SK-N-SH (cell line): ENCODE results near the gene RECK. TPM values are rescaled to one million over a fixed set of nuclear protein-coding genes. Genes with fewer than 3 reads are reported as not detected.
A peak's percentile ranks its signal among the peaks of the same experiment; 100 is the strongest.
"Not testable (repeated sequence)": the region's sequence is repeated elsewhere in the genome, so short reads cannot be mapped to it uniquely, and the experiment has no call there.

Source experiments
- CTCF ChIA-PET: fragments of 300-600, 350-600 bp; formaldehyde crosslinking; extraction: SDS; loops from one replicate; lab custom pipeline; 2021; lab: Yijun Ruan, JAX
- POLR2A ChIA-PET: fragments of 350-600 bp; sonication (Branson Sonifier 250); formaldehyde crosslinking; extraction: SDS; loops from one replicate; lab custom pipeline; 2020; ENCODE audit warnings: antibody characterized with exemption, inconsistent platforms; lab: Yijun Ruan, JAX
- DNase-seq: peaks from one replicate; pipeline ENCODE4 v3.0.0; 2012
- H2AFZ ChIP-seq: fragments of 200-600 bp; sonication (generic); 2 replicates; pipeline ENCODE4 v1.8.1; 2016; ENCODE audit warnings: antibody characterized with exemption, mild to moderate bottlenecking, low read depth
- H3F3A ChIP-seq: fragments of 200-600 bp; sonication (generic); replicated peaks from 2 replicates; pipeline ENCODE3; 2016; ENCODE audit warnings: antibody characterized with exemption, mild to moderate bottlenecking; ENCODE audit not compliant: insufficient read depth
- H3K27ac ChIP-seq, 2 experiments: fragments of 200-500 bp in 1 of 2; fragments of 200-600 bp in 1 of 2; sonication (Bioruptor generic) in 1 of 2; sonication (generic), shearing (Covaris generic) in 1 of 2; 2 replicates each; pipeline versions ENCODE4 v1.5.1 to v1.6.1; 2014 to 2016; ENCODE audit warnings: low read depth in 2 of 2, inconsistent platforms in 1 of 2, low read length in 1 of 2, mild to moderate bottlenecking in 1 of 2, mixed read lengths in 1 of 2
- H3K27me3 ChIP-seq: fragments of 200-600 bp; sonication (generic), shearing (Covaris generic); 2 replicates; pipeline ENCODE4 v1.6.1; 2016; ENCODE audit warnings: mixed run types; ENCODE audit not compliant: insufficient read depth
- H3K36me3 ChIP-seq, 2 experiments: fragments of 200-500 bp in 1 of 2; fragments of 200-600 bp in 1 of 2; sonication (Bioruptor generic) in 1 of 2; sonication (generic) in 1 of 2; replicated peaks in 1 of 2; 2 replicates each; pipeline versions ENCODE3 to v1.5.1; 2014 to 2016; ENCODE audit warnings: low read length in 1 of 2, mild to moderate bottlenecking in 1 of 2; ENCODE audit not compliant: insufficient read depth in 2 of 2, control insufficient read depth in 1 of 2
- H3K4me1 ChIP-seq, 2 experiments: fragments of 200-500 bp in 1 of 2; fragments of 200-600 bp in 1 of 2; sonication (Bioruptor generic) in 1 of 2; sonication (generic), shearing (Covaris generic) in 1 of 2; 2 replicates each; pipeline versions ENCODE4 v1.5.1 to v1.6.1; 2014 to 2016; ENCODE audit warnings: low read depth in 1 of 2, low read length in 1 of 2, mixed run types in 1 of 2; ENCODE audit not compliant: insufficient read depth in 2 of 2, control insufficient read depth in 1 of 2
- H3K4me2 ChIP-seq: fragments of 200-600 bp; sonication (generic), shearing (Covaris generic); 2 replicates; pipeline ENCODE4 v1.6.1; 2017; ENCODE audit warnings: mixed run types
- H3K4me3 ChIP-seq, 2 experiments: fragments of 200-500 bp in 1 of 2; fragments of 200-600 bp in 1 of 2; sonication (Bioruptor generic) in 1 of 2; sonication (generic), shearing (Covaris generic) in 1 of 2; 2 replicates each; pipeline versions ENCODE4 v1.5.1 to v1.8.1; 2014 to 2016; ENCODE audit warnings: low read depth in 2 of 2, inconsistent platforms in 1 of 2, low read length in 1 of 2, mild to moderate bottlenecking in 1 of 2, mixed read lengths in 1 of 2, moderate library complexity in 1 of 2
- H3K79me2 ChIP-seq: fragments of 200-600 bp; sonication (generic); 2 replicates; pipeline ENCODE4 v1.8.1; 2017; ENCODE audit warnings: mild to moderate bottlenecking; ENCODE audit not compliant: insufficient read depth
- H3K9ac ChIP-seq: fragments of 200-600 bp; sonication (generic); 2 replicates; pipeline ENCODE4 v1.6.1; 2017; ENCODE audit warnings: mixed run types
- H3K9me2 ChIP-seq: fragments of 200-600 bp; sonication (generic); 2 replicates; pipeline ENCODE4 v1.6.1; 2017; ENCODE audit warnings: mixed run types
- H3K9me3 ChIP-seq: fragments of 200-600 bp; sonication (generic); 2 replicates; pipeline ENCODE4 v1.6.1; 2017; ENCODE audit warnings: mixed run types, mild to moderate bottlenecking, moderate library complexity
- H4K20me1 ChIP-seq: fragments of 200-600 bp; sonication (generic); 2 replicates; pipeline ENCODE4 v1.6.1; 2017; ENCODE audit warnings: mild to moderate bottlenecking, mixed run types; ENCODE audit not compliant: insufficient read depth
- EP300 ChIP-seq, 2 experiments: IDR thresholded peaks; 2 replicates each; pipeline versions ENCODE4 v1.4.0 to v1.6.1; 2012; ENCODE audit warnings: borderline replicate concordance in 1 of 2, low read depth in 1 of 2, low read length in 1 of 2
- GABPA ChIP-seq: IDR thresholded peaks from 2 replicates; pipeline ENCODE4 v1.4.0; 2012; ENCODE audit warnings: low read depth, mild to moderate bottlenecking
- MEF2A ChIP-seq: IDR thresholded peaks from 2 replicates; pipeline ENCODE4 v1.4.0; 2012; ENCODE audit warnings: low read depth, borderline replicate concordance
- POLR2AphosphoS5 ChIP-seq: IDR thresholded peaks from 2 replicates; pipeline ENCODE4 v1.6.1; 2012; ENCODE audit warnings: low read depth, low read length
- RCOR1 ChIP-seq: fragments of 150-350 bp; IDR thresholded peaks from 2 replicates; pipeline ENCODE4 v1.6.1; 2017; ENCODE audit warnings: antibody characterized with exemption, low read length
- RXRA ChIP-seq: IDR thresholded peaks from 2 replicates; pipeline ENCODE4 v1.4.0; 2012; ENCODE audit warnings: low read depth, mild to moderate bottlenecking, borderline replicate concordance
- SIN3A ChIP-seq: IDR thresholded peaks from 2 replicates; pipeline ENCODE4 v1.6.1; 2012; ENCODE audit warnings: low read depth, mild to moderate bottlenecking, low read length, moderate library complexity, borderline replicate concordance
- SMC3 ChIP-seq: IDR thresholded peaks from 2 replicates; pipeline ENCODE4 v1.6.1; 2012; ENCODE audit warnings: low read depth, low read length, improper control_type of control experiment
- TCF12 ChIP-seq: IDR thresholded peaks from 2 replicates; pipeline ENCODE4 v1.4.0; 2012
- YY1 ChIP-seq: IDR thresholded peaks from 2 replicates; pipeline ENCODE4 v1.4.0; 2012; ENCODE audit warnings: low read depth, mild to moderate bottlenecking
- WGBS: methylation state at CpG from one replicate; pipeline ENCODE4 v1.1.6; 2017; ENCODE audit warnings: low lambda C conversion rate; 5-methylcytosine and 5-hydroxymethylcytosine counted together
- polyA plus RNA-seq, 3 experiments: library from polyadenylated mRNA; depleted of rRNA; stranded (reverse); fragments of >200 nt; gene quantifications; 2 replicates each; pipeline ENCODE4 v1.2.3, GENCODE V29; 2012
- TF ChIP-seq, protein P1 (sequence below): fragments of 150-350 bp; IDR thresholded peaks from 2 replicates; pipeline ENCODE4 v1.6.1; 2017; ENCODE audit warnings: antibody characterized with exemption, low read length, low read depth, borderline replicate concordance
- TF ChIP-seq, protein P2 (sequence below): fragments of 200-600 bp; sonication (generic); IDR thresholded peaks from 2 replicates; pipeline ENCODE4 v1.6.1; 2017; ENCODE audit warnings: antibody characterized with exemption, mild to moderate bottlenecking, moderate library complexity
- TF ChIP-seq, protein P3 (sequence below): fragments of 150-350 bp; IDR thresholded peaks from 2 replicates; pipeline ENCODE4 v1.6.1; 2016; ENCODE audit warnings: mild to moderate bottlenecking, low read depth, low read length
- TF ChIP-seq, protein P4 (sequence below): IDR thresholded peaks from 2 replicates; pipeline ENCODE4 v1.4.0; 2012; ENCODE audit warnings: low read depth

Gene RECK
- polyA plus RNA-seq, 1 of the 3 experiments (the other 2 are of a cell fraction), result 22.8 TPM

DNA sequence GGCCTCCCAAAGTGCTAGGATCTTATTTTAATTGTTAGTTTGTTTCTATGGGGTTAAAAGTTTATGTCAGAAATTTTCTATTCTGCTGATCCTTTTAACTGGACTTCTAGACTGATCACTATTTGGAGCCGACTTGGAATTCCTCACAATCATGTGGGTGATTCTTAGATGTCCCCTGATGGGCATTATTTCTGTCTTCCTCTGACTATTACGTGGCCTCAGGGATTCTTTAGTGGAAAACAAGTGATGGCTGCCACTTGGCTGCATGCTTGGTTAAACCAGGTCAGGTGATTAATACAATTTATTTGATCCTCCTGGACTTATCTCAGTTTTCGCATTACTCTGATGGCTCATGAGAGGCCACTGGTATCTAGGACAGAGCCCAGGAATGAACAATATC, 46.6 kb upstream of the RECK start:
- ChIA-PET POLR2A (no interaction called here), CTCF (interaction anchor here (1.3 kb wide), 1 partner anchor 45 kb away, joined by 5 read pairs; no protein-coding TSS in a partner anchor)
- Histone ChIP-seq H3K9ac (no peak overlapping the region), H3K79me2 (no peaks in the 10 kb centered on the region), H3K27ac (no peak overlapping the region), H4K20me1 (no peaks in the 10 kb centered on the region), H3K4me1 (peaks cover 0 to 7% of the 10 kb centered on the region in 2 experiments; a peak in 1 of 4 replicates), H3K9me2 (no peaks in the 10 kb centered on the region), H3K4me3 (no peak overlapping the region), H3K36me3 (no peaks in the 10 kb centered on the region), H3K4me2 (no peak overlapping the region), H3K9me3 (no peaks in the 10 kb centered on the region), H2AFZ (peak overlapping the region; percentile 17; the same call in 1 of the 2 replicates), H3F3A (peaks cover 15% of the 10 kb centered on the region), H3K27me3 (no peaks in the 10 kb centered on the region)
- TF ChIP-seq SMC3 (no peak), EP300 (IDR thresholded peaks at IDR 0.05; ENCODE audit: borderline replicate concordance in 1 of 2, low read depth in 1 of 2, low read length in 1 of 2) (no peak), GABPA (no peak), POLR2AphosphoS5 (no peak), RCOR1 (no peak), SIN3A (no peak)
- TF ChIP-seq, protein P1, sequence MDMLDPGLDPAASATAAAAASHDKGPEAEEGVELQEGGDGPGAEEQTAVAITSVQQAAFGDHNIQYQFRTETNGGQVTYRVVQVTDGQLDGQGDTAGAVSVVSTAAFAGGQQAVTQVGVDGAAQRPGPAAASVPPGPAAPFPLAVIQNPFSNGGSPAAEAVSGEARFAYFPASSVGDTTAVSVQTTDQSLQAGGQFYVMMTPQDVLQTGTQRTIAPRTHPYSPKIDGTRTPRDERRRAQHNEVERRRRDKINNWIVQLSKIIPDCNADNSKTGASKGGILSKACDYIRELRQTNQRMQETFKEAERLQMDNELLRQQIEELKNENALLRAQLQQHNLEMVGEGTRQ, result no peak
- no peak for DNase-seq
- 34% methylated on average over 3 of the region's 3 CpGs for WGBS

DNA sequence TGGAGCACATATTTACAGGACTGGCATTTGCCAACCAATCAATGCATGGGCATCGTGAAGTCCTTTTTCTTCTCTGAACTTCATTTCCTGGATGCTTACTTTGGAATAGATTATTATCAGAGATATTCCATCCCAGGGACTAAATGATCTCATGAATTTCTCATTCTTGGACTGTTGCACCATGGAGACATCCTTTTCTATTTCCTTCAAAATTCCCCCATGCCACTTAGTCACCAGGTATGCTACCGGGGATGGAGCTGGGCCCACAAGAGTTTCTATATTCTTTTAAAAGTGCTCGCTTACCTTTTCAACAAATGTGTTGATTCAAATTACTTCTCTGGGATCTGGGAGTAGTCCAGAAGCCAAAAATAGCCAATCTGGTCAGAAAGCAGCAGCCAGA, 43.6 kb upstream of the RECK start:
- H3K27me3 ChIP-seq, POLR2A ChIA-PET, DNase-seq, H3K9me2 ChIP-seq, H3K4me3 ChIP-seq, H3K9me3 ChIP-seq, H3K36me3 ChIP-seq, H3K79me2 ChIP-seq, H4K20me1 ChIP-seq: not testable (repeated sequence)
- peak overlapping the region; percentile 24; the same call in 1 of the 2 replicates for H3K4me2 ChIP-seq
- 42% methylated on average over 3 of the region's 3 CpGs for WGBS
- TF ChIP-seq TCF12, result peak; percentile 9; the same call in 1 of the 2 replicates
- H3K27ac ChIP-seq, result peak overlapping the region in 1 of 2 experiments; percentile 66; a peak in 2 of 4 replicates
- H3K9ac ChIP-seq, result peak overlapping the region; percentile 10; the same call in 1 of the 2 replicates
- H3K4me1 ChIP-seq, result peaks cover 0 to 17% of the 10 kb centered on the region in 2 experiments; a peak in 1 of 4 replicates
- peaks cover 31% of the 10 kb centered on the region for H3F3A ChIP-seq
- CTCF ChIA-PET, result interaction anchor here (0.7 to 1.6 kb wide), 3 partner anchors 16 to 207 kb away, joined by 3 to 6 read pairs (median 3); no protein-coding TSS in a partner anchor
- peak overlapping the region; percentile 59; the same call in 1 of the 2 replicates for H2AFZ ChIP-seq

DNA sequence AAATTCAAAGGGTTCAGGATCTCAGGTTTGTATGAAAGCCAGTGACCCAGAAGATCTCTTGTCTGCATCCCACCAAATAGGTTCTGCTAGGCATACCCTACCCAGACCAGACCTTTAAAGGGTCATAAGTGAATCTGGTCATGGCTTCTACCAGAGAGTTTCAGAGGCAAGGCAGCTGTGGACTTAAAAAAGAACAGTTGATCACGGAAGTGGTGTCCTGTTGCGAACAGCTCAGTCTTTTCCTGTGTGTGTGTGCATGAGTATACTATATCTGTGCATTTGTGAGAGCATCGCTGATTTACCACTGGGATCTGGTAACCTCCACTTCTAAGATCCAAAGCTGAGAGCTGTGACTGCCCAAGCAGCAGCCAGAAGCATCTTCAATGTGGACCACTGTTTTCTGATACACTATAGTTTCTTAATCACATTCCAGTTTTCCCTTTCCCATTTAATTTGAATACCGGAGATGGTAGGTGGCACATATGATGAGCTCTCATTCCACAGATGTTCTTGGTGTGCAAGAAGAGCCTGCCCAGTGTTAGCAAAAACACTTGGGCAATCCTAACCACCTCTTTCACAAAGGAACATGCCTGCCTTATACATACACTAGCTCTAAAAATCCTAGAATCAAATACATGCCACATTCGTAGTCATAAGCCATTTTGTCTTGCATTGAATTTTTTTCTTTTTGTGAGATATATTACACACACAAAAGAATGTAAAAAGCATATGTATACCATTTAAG, 42.6 kb upstream of the RECK start:
- peak overlapping the region; percentile 59; the same call in 1 of the 2 replicates for H2AFZ ChIP-seq
- no peak overlapping the region for H3K9ac ChIP-seq
- no peaks in the 10 kb centered on the region for H4K20me1 ChIP-seq
- WGBS, result 53% methylated on average over 5 of the region's 5 CpGs
- DNase-seq, result no peak
- peaks cover 31% of the 10 kb centered on the region for H3F3A ChIP-seq
- no peaks in the 10 kb centered on the region for H3K79me2 ChIP-seq
- peaks cover 0 to 17% of the 10 kb centered on the region in 2 experiments; a peak in 1 of 4 replicates for H3K4me1 ChIP-seq
- no peaks in the 10 kb centered on the region for H3K27me3 ChIP-seq
- no peak overlapping the region for H3K4me2 ChIP-seq
- H3K36me3 ChIP-seq, result no peaks in the 10 kb centered on the region
- POLR2A ChIA-PET, result no interaction called here
- no peaks in the 10 kb centered on the region for H3K9me2 ChIP-seq
- CTCF ChIA-PET, result interaction anchor here (0.7 to 1.7 kb wide), 6 partner anchors 14 to 382 kb away, joined by 3 to 16 read pairs (median 4); no protein-coding TSS in a partner anchor
- H3K27ac ChIP-seq, result peak overlapping the region in 1 of 2 experiments; percentile 66; a peak in 2 of 4 replicates
- no peaks in the 10 kb centered on the region for H3K9me3 ChIP-seq
- H3K4me3 ChIP-seq, result no peak overlapping the region
- TF ChIP-seq RCOR1 (no peak), MEF2A (no peak), SMC3 (no peak), YY1 (no peak), TCF12 (no peak), RXRA (no peak)
- TF ChIP-seq, protein P2, sequence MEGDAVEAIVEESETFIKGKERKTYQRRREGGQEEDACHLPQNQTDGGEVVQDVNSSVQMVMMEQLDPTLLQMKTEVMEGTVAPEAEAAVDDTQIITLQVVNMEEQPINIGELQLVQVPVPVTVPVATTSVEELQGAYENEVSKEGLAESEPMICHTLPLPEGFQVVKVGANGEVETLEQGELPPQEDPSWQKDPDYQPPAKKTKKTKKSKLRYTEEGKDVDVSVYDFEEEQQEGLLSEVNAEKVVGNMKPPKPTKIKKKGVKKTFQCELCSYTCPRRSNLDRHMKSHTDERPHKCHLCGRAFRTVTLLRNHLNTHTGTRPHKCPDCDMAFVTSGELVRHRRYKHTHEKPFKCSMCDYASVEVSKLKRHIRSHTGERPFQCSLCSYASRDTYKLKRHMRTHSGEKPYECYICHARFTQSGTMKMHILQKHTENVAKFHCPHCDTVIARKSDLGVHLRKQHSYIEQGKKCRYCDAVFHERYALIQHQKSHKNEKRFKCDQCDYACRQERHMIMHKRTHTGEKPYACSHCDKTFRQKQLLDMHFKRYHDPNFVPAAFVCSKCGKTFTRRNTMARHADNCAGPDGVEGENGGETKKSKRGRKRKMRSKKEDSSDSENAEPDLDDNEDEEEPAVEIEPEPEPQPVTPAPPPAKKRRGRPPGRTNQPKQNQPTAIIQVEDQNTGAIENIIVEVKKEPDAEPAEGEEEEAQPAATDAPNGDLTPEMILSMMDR, result no peak
- TF ChIP-seq, protein P1, result no peak
- TF ChIP-seq, protein P3, sequence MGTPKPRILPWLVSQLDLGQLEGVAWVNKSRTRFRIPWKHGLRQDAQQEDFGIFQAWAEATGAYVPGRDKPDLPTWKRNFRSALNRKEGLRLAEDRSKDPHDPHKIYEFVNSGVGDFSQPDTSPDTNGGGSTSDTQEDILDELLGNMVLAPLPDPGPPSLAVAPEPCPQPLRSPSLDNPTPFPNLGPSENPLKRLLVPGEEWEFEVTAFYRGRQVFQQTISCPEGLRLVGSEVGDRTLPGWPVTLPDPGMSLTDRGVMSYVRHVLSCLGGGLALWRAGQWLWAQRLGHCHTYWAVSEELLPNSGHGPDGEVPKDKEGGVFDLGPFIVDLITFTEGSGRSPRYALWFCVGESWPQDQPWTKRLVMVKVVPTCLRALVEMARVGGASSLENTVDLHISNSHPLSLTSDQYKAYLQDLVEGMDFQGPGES, result no peak
- TF ChIP-seq, protein P4, sequence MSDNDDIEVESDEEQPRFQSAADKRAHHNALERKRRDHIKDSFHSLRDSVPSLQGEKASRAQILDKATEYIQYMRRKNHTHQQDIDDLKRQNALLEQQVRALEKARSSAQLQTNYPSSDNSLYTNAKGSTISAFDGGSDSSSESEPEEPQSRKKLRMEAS, result no peak
